Stomach smooth muscle (tissue), 2 donors: ENCODE results near the gene CDK11A.
"Not testable (repeated sequence)": the region's sequence is repeated elsewhere in the genome, so short reads cannot be mapped to it uniquely, and the experiment has no call there.

Experiments used
- H3K27ac ChIP-seq: one replicate; pipeline ENCODE4 v1.7.0; 2013; ENCODE audit warnings: mild to moderate bottlenecking, low read length, inconsistent platforms
- H3K27me3 ChIP-seq, 2 donors: one replicate each; pipeline ENCODE4 v1.7.0; 2013; ENCODE audit warnings: low read length in 2 of 2; ENCODE audit not compliant: insufficient read depth in 2 of 2, control insufficient read depth in 1 of 2
- H3K36me3 ChIP-seq, 2 donors: one replicate each; pipeline ENCODE4 v1.7.0; 2013; ENCODE audit warnings: low read length in 2 of 2; ENCODE audit not compliant: control insufficient read depth in 2 of 2, insufficient read depth in 2 of 2
- H3K4me1 ChIP-seq: one replicate; pipeline ENCODE4 v1.7.0; 2013; ENCODE audit warnings: low read length; ENCODE audit not compliant: control insufficient read depth, insufficient read depth
- H3K4me3 ChIP-seq, 2 donors: one replicate each; pipeline ENCODE4 v1.7.0; 2013; ENCODE audit warnings: low read length in 2 of 2
- H3K9ac ChIP-seq, 2 donors: one replicate each; pipeline ENCODE4 v1.7.0; 2013; ENCODE audit warnings: low read length in 2 of 2, mild to moderate bottlenecking in 1 of 2
- H3K9me3 ChIP-seq, 2 donors: one replicate each; pipeline ENCODE4 v1.7.0; 2013; ENCODE audit warnings: low read length in 2 of 2; ENCODE audit not compliant: control insufficient read depth in 2 of 2
- donor health status: healthy.
- donor health status: Pancreatic carcinoma.

CDK11A gene

GRCh38 chr1:1737675-1738590 lies 13.8 kb upstream of the CDK11A start:
- not testable (repeated sequence) for H3K4me1 ChIP-seq, H3K9ac ChIP-seq, H3K36me3 ChIP-seq, H3K9me3 ChIP-seq, H3K4me3 ChIP-seq, H3K27ac ChIP-seq, H3K27me3 ChIP-seq

- Histone ChIP-seq H3K4me1 (no peaks in the 10 kb centered on the region), H3K27ac (no peak overlapping the region), H3K9ac (no peak overlapping the region), H3K9me3 (no peaks in the 10 kb centered on the region), H3K4me3 (no peak overlapping the region), H3K36me3 (peaks cover 4 to 10% of the 10 kb centered on the region in 2 donors), H3K27me3 (no peaks in the 10 kb centered on the region)
These were observed 8.2 kb upstream of the CDK11A start for GRCh38 chr1:1732381-1732780.

GRCh38 chr1:1730870-1731269 lies 6.7 kb upstream of the CDK11A start:
- no peaks in the 10 kb centered on the region for H3K9me3 ChIP-seq
- no peak overlapping the region for H3K9ac ChIP-seq
- H3K4me1 ChIP-seq: no peaks in the 10 kb centered on the region
- H3K36me3 ChIP-seq: peaks cover 4 to 10% of the 10 kb centered on the region in 2 donors
- H3K27me3 ChIP-seq: no peaks in the 10 kb centered on the region
- no peak overlapping the region for H3K4me3 ChIP-seq
- H3K27ac ChIP-seq: no peak overlapping the region

- H3K27ac ChIP-seq, H3K4me3 ChIP-seq, H3K4me1 ChIP-seq, H3K9me3 ChIP-seq, H3K27me3 ChIP-seq, H3K9ac ChIP-seq: not testable (repeated sequence)
- H3K36me3 ChIP-seq: peaks cover 4 to 10% of the 10 kb centered on the region in 2 donors
These were observed 6.1 kb upstream of the CDK11A start for GRCh38 chr1:1730230-1730629.

GRCh38 chr1:1729116-1729816 lies 5.1 kb upstream of the CDK11A start:
- H3K4me3 ChIP-seq, H3K27me3 ChIP-seq, H3K9ac ChIP-seq, H3K9me3 ChIP-seq, H3K4me1 ChIP-seq, H3K27ac ChIP-seq: not testable (repeated sequence)
- H3K36me3 ChIP-seq: peaks cover 4 to 10% of the 10 kb centered on the region in 2 donors

GRCh38 chr1:1728308-1729005 lies 4.3 kb upstream of the CDK11A start:
- H3K27ac ChIP-seq, H3K27me3 ChIP-seq, H3K4me1 ChIP-seq, H3K9me3 ChIP-seq, H3K9ac ChIP-seq, H3K4me3 ChIP-seq: not testable (repeated sequence)
- peaks cover 4 to 10% of the 10 kb centered on the region in 2 donors for H3K36me3 ChIP-seq

GRCh38 chr1:1727131-1727651 lies 3.0 kb upstream of the CDK11A start:
- not testable (repeated sequence) for H3K4me1 ChIP-seq, H3K36me3 ChIP-seq, H3K9ac ChIP-seq, H3K9me3 ChIP-seq, H3K27me3 ChIP-seq, H3K27ac ChIP-seq, H3K4me3 ChIP-seq

- not testable (repeated sequence) for H3K36me3 ChIP-seq
These were observed 1.9 kb upstream of the CDK11A start for GRCh38 chr1:1726088-1726487.

GRCh38 chr1:1721201-1721600 lies 3.0 kb downstream of the CDK11A start:
- H3K27ac ChIP-seq: no peak overlapping the region
- peaks cover 18 to 19% of the 10 kb centered on the region in 2 donors for H3K36me3 ChIP-seq
- no peaks in the 10 kb centered on the region for H3K4me1 ChIP-seq
- H3K9ac ChIP-seq: no peak overlapping the region
- H3K9me3 ChIP-seq: no peaks in the 10 kb centered on the region
- no peak overlapping the region for H3K4me3 ChIP-seq
- H3K27me3 ChIP-seq: no peaks in the 10 kb centered on the region

More at GRCh38 chr1:1726088-1726487, 1.9 kb upstream of the CDK11A start:
- H3K9ac ChIP-seq, H3K4me3 ChIP-seq, H3K9me3 ChIP-seq, H3K27me3 ChIP-seq, H3K4me1 ChIP-seq, H3K27ac ChIP-seq: not testable (repeated sequence)

GRCh38 chr1:1715109-1715883 lies 8.9 kb downstream of the CDK11A start:
- H3K9ac ChIP-seq, H3K4me1 ChIP-seq, H3K27me3 ChIP-seq, H3K27ac ChIP-seq, H3K9me3 ChIP-seq, H3K4me3 ChIP-seq: not testable (repeated sequence)
- peaks cover 11 to 18% of the 10 kb centered on the region in 2 donors for H3K36me3 ChIP-seq
